GM18519 (cell line): ENCODE measurements around the gene CROCC2.

Experiments used
- ATAC-seq: cut with Tn5 transposase; IDR thresholded peaks from one replicate; pipeline ENCODE4 v1.9.1; 2021; ENCODE audit warnings: mild to moderate bottlenecking, moderate library complexity; ENCODE audit not compliant: unreplicated experiment, low FRiP score

CROCC2 gene

GRCh38 chr2:240919786-240920782 is 13.9 kb downstream of the CROCC2 start:
- ATAC-seq = no peak

GRCh38 chr2:240920783-240921231 is 14.7 kb downstream of the CROCC2 start:
- ATAC-seq = no peak

- no peak for ATAC-seq
Measured at GRCh38 chr2:240921311-240921994, 15.3 kb downstream of the CROCC2 start.

DNA sequence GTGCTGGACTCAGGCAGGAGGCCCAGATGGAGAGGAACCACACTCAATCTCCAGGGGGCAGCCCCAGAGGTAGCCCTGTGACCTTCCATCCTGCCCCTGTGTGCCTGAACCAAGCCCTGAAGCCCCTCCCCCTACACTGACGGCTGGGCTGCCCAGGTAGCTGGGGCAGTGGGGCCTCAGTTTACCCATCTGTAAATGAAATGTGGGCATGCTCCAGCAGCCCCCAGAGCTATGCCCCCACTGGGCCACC is 15.8 kb downstream of the CROCC2 start:
- ATAC-seq = no peak

GRCh38 chr2:240922245-240922981 is 16.3 kb downstream of the CROCC2 start:
- no peak for ATAC-seq

- no peak for ATAC-seq
Measured at GRCh38 chr2:240922982-240923537, 16.9 kb downstream of the CROCC2 start.

GRCh38 chr2:240925191-240925567 is 19.0 kb downstream of the CROCC2 start:
- no peak for ATAC-seq

- no peak for ATAC-seq
Measured at GRCh38 chr2:240925568-240926515, 19.7 kb downstream of the CROCC2 start.

- ATAC-seq = no peak
Measured at GRCh38 chr2:240926516-240927389, 20.6 kb downstream of the CROCC2 start.

DNA sequence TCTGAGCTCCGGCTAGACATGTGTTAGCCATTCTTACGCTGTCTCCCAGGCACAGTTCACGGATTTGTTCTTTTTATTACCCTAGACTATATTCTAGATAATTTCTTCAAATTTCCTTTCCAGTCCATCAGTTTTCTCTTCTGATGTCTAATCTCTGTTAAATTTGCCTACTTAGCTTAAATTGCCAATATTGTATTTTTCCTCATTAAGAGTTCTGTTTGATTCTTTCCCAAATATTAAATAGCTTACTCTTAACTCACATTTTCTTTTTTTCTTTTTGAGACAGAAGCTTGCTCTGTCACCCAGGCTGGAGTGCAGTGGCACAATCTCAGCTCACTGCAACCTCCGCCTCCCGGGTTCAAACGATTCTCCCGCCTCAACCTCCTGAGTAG is 21.2 kb downstream of the CROCC2 start:
- ATAC-seq = no peak

DNA sequence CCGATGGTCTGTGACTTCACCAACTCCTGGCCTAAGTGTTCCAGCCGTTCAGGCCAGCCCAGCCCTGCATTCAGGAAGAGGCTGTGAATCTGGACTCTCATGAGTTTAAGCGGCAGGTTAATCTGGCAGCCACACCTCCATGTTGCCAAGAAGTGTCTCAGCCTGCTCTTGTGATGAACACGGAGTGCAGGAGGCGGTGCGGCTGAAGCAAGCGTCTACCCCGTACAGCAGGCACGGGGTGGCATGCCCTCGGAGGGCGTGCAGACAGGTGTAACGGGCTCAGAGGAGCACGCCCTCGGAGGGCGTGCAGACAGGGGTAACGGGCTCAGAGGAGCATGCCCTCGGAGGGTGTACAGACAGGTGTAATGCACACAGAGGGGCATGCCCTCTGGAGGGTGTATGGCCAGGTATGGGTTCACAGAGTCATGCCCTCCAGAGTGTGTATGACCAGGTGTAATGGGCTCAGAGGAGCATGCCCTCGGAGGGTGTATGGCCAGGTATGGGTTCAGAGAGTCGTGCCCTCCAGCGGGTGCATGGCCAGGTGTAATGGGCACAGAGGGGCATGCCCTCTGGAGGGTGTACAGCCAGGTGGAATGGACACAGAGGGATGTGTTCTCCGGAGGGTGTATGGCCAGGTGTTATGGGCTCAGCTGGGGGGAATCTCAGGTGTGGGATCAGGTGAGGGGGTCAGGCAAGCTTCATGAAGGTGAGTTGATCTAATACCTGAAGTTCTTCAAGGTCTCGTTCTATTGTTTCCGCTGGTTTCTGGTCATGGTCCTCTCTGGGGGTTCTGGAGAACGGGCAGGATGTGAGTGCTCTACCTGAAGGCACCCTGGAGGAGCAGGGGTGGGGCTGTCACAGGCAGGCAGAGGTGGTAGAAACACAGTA is 22.6 kb downstream of the CROCC2 start:
- ATAC-seq = no peak

DNA sequence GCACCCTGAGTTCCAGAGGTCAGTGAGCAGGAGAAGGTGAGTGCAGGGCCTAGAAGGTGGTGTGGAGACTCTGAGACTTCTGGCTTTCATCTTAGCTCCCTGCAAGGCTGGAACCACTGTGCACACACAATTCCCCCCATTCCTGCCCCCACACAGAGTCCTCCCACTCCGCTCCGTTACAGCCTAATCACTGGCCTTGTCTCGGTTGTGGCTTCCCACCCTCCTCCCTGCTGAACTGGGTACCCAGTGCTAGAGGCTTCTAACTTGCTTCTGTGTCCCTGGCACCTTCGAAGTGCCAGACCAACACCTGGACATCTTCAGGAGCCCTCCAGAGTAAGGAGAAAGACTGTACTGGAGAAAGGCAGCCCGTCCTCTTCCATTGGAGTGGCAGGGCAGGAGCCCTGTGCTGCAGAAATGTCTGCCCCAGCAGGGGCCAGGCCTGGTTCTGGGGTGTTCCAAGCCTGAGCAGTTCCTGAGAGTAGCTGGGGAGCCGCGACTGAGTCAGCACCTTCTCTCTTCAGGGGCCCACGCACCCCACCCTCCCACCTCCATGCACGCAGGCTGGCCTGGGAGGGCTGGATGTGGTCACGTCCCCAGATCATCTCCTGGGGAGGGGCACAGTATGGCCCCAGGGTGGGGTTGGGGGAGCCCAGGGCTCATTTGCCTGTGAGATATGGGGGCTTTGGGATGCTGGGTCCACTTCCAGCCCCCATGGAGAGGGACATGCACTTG is 23.4 kb downstream of the CROCC2 start:
- ATAC-seq = no peak

- no peak for ATAC-seq
Measured at GRCh38 chr2:240930096-240930630, 24.0 kb downstream of the CROCC2 start.

DNA sequence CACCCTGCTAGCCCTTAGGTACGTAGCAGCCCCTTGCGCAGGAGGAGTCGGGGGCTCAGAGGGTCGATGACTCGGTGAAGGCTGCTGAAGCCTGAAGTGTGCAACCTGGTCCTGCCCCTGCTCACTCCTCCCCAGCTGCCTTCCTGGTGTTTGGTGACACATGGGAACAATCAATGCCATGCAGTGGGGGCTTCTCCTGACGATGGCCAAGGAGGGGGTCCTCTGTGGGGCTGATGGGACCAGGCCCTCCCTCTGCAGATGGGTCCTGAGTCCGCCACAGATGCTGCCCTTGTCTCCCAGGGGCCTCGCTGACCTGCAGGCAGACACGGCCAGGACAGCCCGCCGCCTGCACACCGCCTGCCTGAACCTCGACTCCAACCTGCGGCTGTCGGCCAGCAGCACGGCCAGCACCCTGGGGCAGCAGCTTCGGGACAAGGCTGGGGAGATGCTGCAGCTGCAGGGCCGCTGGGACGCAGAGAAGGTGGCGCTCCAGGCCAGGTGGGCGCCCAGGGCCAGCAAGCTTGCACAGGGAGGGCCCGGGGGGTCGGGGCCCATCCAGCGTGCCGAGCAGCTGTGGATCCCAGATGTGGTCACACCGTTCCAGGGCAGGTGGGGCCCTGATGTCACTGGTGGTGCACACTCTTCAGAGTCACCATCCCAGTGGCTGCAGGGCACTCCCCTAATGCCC is 24.6 kb downstream of the CROCC2 start:
- no peak for ATAC-seq

- ATAC-seq = no peak
Measured at GRCh38 chr2:240931319-240931949, 25.3 kb downstream of the CROCC2 start.
